ENCODE results near the gene TMTC3. TPM values are rescaled to one million over a fixed set of nuclear protein-coding genes. Genes with fewer than 3 reads are reported as not detected.

The TMTC3 gene
- total and polyA plus RNA-seq, 8 donors = 23.2 to 34.4 (median 26.1) TPM

- H3K9me3 ChIP-seq = no peaks in the 10 kb centered on the region
- no peak overlapping the region for H3K4me3 ChIP-seq
- intact Hi-C loops (cut with DNase I) = no loop called here
- peaks cover 0 to 41% of the 10 kb centered on the region in 2 donors for H3K36me3 ChIP-seq
- H3K27ac ChIP-seq = no peak overlapping the region
- H3K27me3 ChIP-seq = no peaks in the 10 kb centered on the region
- no peak for ATAC-seq
- TF ChIP-seq, protein P1, sequence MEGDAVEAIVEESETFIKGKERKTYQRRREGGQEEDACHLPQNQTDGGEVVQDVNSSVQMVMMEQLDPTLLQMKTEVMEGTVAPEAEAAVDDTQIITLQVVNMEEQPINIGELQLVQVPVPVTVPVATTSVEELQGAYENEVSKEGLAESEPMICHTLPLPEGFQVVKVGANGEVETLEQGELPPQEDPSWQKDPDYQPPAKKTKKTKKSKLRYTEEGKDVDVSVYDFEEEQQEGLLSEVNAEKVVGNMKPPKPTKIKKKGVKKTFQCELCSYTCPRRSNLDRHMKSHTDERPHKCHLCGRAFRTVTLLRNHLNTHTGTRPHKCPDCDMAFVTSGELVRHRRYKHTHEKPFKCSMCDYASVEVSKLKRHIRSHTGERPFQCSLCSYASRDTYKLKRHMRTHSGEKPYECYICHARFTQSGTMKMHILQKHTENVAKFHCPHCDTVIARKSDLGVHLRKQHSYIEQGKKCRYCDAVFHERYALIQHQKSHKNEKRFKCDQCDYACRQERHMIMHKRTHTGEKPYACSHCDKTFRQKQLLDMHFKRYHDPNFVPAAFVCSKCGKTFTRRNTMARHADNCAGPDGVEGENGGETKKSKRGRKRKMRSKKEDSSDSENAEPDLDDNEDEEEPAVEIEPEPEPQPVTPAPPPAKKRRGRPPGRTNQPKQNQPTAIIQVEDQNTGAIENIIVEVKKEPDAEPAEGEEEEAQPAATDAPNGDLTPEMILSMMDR (IDR thresholded peaks at IDR 0.05) = no peak
- DNase-seq = no peak
- H3K4me1 ChIP-seq = no peaks in the 10 kb centered on the region
These were observed 42.1 kb downstream of the TMTC3 start for GRCh38 chr12:88184196-88184595.

DNA sequence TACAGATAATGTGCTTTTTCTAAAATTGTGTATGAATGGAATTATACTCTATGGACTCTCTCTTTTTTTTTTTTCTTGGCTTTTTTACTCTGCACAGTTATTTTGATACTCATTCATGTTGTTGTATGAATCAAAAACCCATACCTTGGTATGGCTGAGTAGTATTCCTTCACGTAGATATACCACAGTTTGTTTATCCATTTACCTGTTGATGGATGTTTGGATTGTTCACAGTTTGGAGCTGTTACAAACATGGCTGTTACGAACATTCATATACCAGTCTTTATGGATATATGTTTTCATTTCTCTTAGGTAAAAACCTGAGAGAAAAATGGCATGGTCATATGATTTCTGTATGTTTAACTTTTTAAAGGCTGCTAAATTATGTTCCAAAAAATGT, 43.2 kb downstream of the TMTC3 start:
- no peaks in the 10 kb centered on the region for H3K4me1 ChIP-seq
- intact Hi-C loops (cut with DNase I) = no loop called here
- H3K36me3 ChIP-seq = peaks cover 0 to 31% of the 10 kb centered on the region in 2 donors
- DNase-seq (no peak), ATAC-seq (no peak)
- H3K27ac ChIP-seq = no peak overlapping the region
- H3K4me3 ChIP-seq = no peak overlapping the region
- TF ChIP-seq, protein P1 (IDR thresholded peaks at IDR 0.05) = no peak
- no peaks in the 10 kb centered on the region for H3K9me3 ChIP-seq
- H3K27me3 ChIP-seq = no peaks in the 10 kb centered on the region

DNA sequence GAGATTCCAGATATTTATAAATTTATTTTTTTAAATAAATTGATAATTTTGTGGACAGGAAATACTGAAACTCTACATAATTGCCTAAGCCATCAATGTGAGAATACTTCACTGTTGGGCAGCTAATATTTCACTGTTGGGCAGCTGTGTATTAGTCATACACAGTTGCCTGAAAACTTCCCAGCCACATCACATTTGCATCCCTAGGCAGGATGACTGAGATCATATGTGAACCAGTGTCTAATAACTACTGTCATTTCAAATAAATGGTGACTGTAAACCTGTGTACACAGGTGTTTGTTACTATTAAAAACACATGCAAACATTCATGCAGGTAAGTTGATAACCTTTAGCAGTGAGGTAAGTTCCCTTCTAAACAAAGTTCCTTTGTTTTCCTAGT, 43.9 kb downstream of the TMTC3 start:
- Histone ChIP-seq H3K4me1 (no peaks in the 10 kb centered on the region), H3K36me3 (peaks cover 0 to 33% of the 10 kb centered on the region in 2 donors), H3K27ac (no peak overlapping the region), H3K27me3 (no peaks in the 10 kb centered on the region), H3K4me3 (no peak overlapping the region), H3K9me3 (no peaks in the 10 kb centered on the region)
- TF ChIP-seq, protein P1 (IDR thresholded peaks at IDR 0.05) = no peak
- ATAC-seq = no peak
- DNase-seq = no peak
- intact Hi-C loops (cut with DNase I) = no loop called here

GRCh38 chr12:88187571-88187970, 45.5 kb downstream of the TMTC3 start:
- Histone ChIP-seq H3K36me3 (peaks cover 0 to 28% of the 10 kb centered on the region in 2 donors), H3K9me3 (no peaks in the 10 kb centered on the region), H3K27me3 (no peaks in the 10 kb centered on the region), H3K4me3 (no peak overlapping the region), H3K4me1 (no peaks in the 10 kb centered on the region), H3K27ac (no peak overlapping the region)
- DNase-seq = no peak
- ATAC-seq = no peak
- intact Hi-C loops (cut with DNase I) = no loop called here
- TF ChIP-seq, protein P1 (IDR thresholded peaks at IDR 0.05) = no peak

DNA sequence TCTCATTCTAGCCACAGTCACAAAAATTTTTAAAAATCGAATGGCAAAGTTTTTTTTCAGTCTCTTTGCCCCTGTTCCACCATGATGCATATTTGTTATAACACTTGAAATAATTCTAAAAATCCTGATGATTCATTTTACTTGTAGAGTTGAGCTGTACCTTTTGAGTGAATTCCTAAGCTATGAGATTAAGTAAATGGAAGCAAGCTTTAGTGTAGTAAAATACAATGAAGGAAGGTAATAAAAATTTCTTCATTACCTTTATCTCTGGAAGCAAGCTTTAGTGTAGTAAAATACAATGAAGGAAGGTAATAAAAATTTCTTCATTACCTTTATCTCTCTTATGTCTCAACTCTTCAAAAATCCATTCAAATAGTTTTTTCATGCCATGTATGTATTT, 46.1 kb downstream of the TMTC3 start:
- ATAC-seq (no peak), DNase-seq (no peak)
- H3K9me3 ChIP-seq = no peaks in the 10 kb centered on the region
- no peaks in the 10 kb centered on the region for H3K27me3 ChIP-seq
- H3K36me3 ChIP-seq = peaks cover 0 to 24% of the 10 kb centered on the region in 2 donors
- no peak overlapping the region for H3K27ac ChIP-seq
- no peaks in the 10 kb centered on the region for H3K4me1 ChIP-seq
- TF ChIP-seq, protein P1 (IDR thresholded peaks at IDR 0.05) = no peak
- no peak overlapping the region for H3K4me3 ChIP-seq
- intact Hi-C loops (cut with DNase I) = no loop called here
